AG08395 (cell line): ENCODE measurements around the gene SNPH.

ENCODE experiments used
- DNase-seq: peaks from one replicate; pipeline ENCODE4 v3.0.0; 2012; ENCODE audit warnings: mixed read lengths, low spot score

The SNPH gene

GRCh38 chr20:1325173-1326030 lies 59.3 kb downstream of the SNPH start:
- peak; percentile 100 for DNase-seq

- DNase-seq: peak; percentile 32
Observed at GRCh38 chr20:1326031-1326930, 60.2 kb downstream of the SNPH start.

- peak; percentile 33 for DNase-seq
Observed at GRCh38 chr20:1327241-1327653, 61.2 kb downstream of the SNPH start.

GRCh38 chr20:1327827-1328679 lies 62.0 kb downstream of the SNPH start:
- DNase-seq: no peak

- DNase-seq: no peak
Observed at GRCh38 chr20:1328680-1329330, 62.7 kb downstream of the SNPH start, which contains the start of gene SDCBP2. Gene SDCBP2 (minus strand): TSS chr20:1329139. CDS start chr20:1320416, 8,723 bp downstream.

- no peak for DNase-seq
Observed at GRCh38 chr20:1330075-1330830, 64.2 kb downstream of the SNPH start.

- no peak for DNase-seq
Observed at GRCh38 chr20:1331101-1331500, 65.0 kb downstream of the SNPH start.

GRCh38 chr20:1331801-1332453 lies 65.8 kb downstream of the SNPH start:
- no peak for DNase-seq

GRCh38 chr20:1332749-1333300 lies 66.7 kb downstream of the SNPH start:
- DNase-seq: peak; percentile 0

GRCh38 chr20:1333462-1334369 lies 67.6 kb downstream of the SNPH start:
- peak; percentile 0 for DNase-seq

- no peak for DNase-seq
Observed at GRCh38 chr20:1334370-1334731, 68.3 kb downstream of the SNPH start.

- DNase-seq: no peak
Observed at GRCh38 chr20:1334761-1335160, 68.7 kb downstream of the SNPH start.

- DNase-seq: no peak
Observed at GRCh38 chr20:1335961-1336698, 70.0 kb downstream of the SNPH start.

- no peak for DNase-seq
Observed at GRCh38 chr20:1336699-1337367, 70.7 kb downstream of the SNPH start.

GRCh38 chr20:1337441-1337840 lies 71.3 kb downstream of the SNPH start:
- no peak for DNase-seq

- no peak for DNase-seq
Observed at GRCh38 chr20:1338096-1338495, 72.0 kb downstream of the SNPH start.

- DNase-seq: no peak
Observed at GRCh38 chr20:1338801-1339200, 72.7 kb downstream of the SNPH start.
